ENCODE results near the gene PELI1. TPM values are rescaled to one million over a fixed set of nuclear protein-coding genes. Genes with fewer than 3 reads are reported as not detected.
"Not testable (repeated sequence)": the region's sequence is repeated elsewhere in the genome, so short reads cannot be mapped to it uniquely, and the experiment has no call there.

Gene PELI1
- total and polyA plus RNA-seq, 4 experiments from 2014 or later: 11.3 to 40.5 (median 26.1) TPM

DNA sequence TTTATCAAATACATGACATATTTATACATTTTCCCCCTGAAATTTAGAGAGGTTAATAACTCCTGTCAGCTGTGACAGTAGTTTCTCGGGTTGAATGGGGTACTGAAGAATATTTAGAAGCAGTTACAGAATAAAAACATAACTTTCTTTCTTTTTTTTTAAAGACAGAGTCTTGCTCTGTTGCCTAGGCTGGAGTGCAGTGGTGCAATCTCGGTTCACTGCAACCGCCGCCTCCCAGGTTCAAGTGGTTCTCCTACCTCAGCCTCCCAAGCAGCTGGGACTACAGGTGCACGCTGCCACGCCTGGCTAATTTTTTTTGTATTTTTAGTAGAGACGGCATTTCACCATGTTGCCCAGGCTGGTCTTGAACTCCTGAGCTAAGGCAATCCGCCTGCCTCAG, 43.6 kb downstream of the PELI1 start:
- CTCF ChIA-PET (ENCODE audit: partially characterized antibody): interaction anchor here (1.2 kb wide), 1 partner anchor 22 kb away, joined by 3 read pairs; no protein-coding TSS in a partner anchor
- Histone ChIP-seq H3K4me1 (ENCODE audit: insufficient read depth, low read length) (peaks cover 44% of the 10 kb centered on the region), H3K36me3 (ENCODE audit: insufficient read depth, low read length) (peaks cover 28% of the 10 kb centered on the region)
- H3K27ac ChIP-seq (ENCODE audit: low read depth, low read length); H3K27me3 ChIP-seq (ENCODE audit: insufficient read depth, low read length); H3K9me3 ChIP-seq (ENCODE audit: control insufficient read depth in 1 of 2, low read length in 2 of 2); POLR2A ChIA-PET (ENCODE audit: partially characterized antibody); DNase-seq; H3K27me3 Mint-ChIP-seq; H3K4me3 ChIP-seq (ENCODE audit: low read length in 2 of 2); H3K9me3 Mint-ChIP-seq: not testable (repeated sequence)
- intact Hi-C loops (cut with micrococcal nuclease): loop anchor here (2.0 kb wide), 1 partner anchor 42 kb away; no protein-coding TSS in a partner anchor
- H3K4me1 Mint-ChIP-seq: peaks cover 18 to 46% (median 27%) of the 10 kb centered on the region in 4 donors
- peak overlapping the region in 2 of 8 donors; percentile 41 to 45 for H3K4me3 Mint-ChIP-seq
- H3K27ac Mint-ChIP-seq: peak overlapping the region in 3 of 7 donors; percentile 24 to 58 (median 32)
- H3K36me3 Mint-ChIP-seq: peaks cover 29 to 61% of the 10 kb centered on the region in 2 donors

DNA sequence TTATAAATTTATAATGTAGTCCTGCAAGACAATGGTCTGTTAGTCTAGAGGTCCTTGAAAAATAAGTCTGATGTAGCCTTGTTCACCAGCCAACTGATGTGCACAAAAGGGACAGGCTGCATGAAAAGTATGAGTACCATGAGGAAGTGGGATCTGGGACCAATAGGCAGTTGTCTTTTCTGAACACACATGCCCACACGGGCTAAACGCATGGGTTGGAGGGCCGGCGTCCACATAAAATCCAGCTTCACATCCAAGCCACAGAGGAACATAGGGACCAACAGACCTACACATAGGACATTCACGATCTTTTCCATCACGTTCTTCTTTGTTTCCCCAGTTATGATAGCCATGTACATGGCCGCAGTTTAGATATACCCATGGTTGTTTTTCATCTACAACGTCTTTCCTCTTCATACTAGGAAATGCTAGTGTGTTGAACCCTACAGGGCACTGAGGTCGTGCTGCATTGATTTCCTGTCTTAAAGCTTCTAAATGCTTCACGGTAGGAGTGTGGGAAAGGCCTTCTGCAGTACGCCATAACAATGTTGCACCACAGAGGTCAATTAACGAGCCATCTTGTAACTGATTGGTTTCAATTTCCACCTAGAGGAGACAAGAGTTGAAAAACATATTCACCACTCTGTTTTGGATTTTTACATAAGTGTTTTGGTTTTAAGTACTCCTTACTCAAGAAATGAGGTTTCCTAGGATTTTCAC, 49.4 kb downstream of the PELI1 start:
- Histone ChIP-seq H3K4me1 (ENCODE audit: insufficient read depth, low read length) (no peaks in the 10 kb centered on the region), H3K9me3 (ENCODE audit: control insufficient read depth in 1 of 2, low read length in 2 of 2) (no peaks in the 10 kb centered on the region), H3K36me3 (ENCODE audit: insufficient read depth, low read length) (peaks cover 28% of the 10 kb centered on the region), H3K27ac (ENCODE audit: low read depth, low read length) (no peak overlapping the region), H3K27me3 (ENCODE audit: insufficient read depth, low read length) (no peaks in the 10 kb centered on the region), H3K4me3 (ENCODE audit: low read length in 2 of 2) (no peak overlapping the region)
- no peak overlapping the region for H3K27ac Mint-ChIP-seq
- POLR2A ChIA-PET (ENCODE audit: partially characterized antibody): interaction anchor here (0.6 kb wide), 1 partner anchor 49 kb away, joined by 3 read pairs; no protein-coding TSS in a partner anchor
- no peak overlapping the region for H3K4me3 Mint-ChIP-seq
- CTCF ChIA-PET (ENCODE audit: partially characterized antibody): no interaction called here
- intact Hi-C loops (cut with micrococcal nuclease): no loop called here
- H3K27me3 Mint-ChIP-seq: no peaks in the 10 kb centered on the region
- DNase-seq: no peak
- H3K36me3 Mint-ChIP-seq: peaks cover 64 to 68% of the 10 kb centered on the region in 2 donors
- H3K4me1 Mint-ChIP-seq: peaks cover 2 to 7% (median 3%) of the 10 kb centered on the region in 4 donors
- H3K9me3 Mint-ChIP-seq: peaks cover 0 to 5% (median 1%) of the 10 kb centered on the region in 8 donors

DNA sequence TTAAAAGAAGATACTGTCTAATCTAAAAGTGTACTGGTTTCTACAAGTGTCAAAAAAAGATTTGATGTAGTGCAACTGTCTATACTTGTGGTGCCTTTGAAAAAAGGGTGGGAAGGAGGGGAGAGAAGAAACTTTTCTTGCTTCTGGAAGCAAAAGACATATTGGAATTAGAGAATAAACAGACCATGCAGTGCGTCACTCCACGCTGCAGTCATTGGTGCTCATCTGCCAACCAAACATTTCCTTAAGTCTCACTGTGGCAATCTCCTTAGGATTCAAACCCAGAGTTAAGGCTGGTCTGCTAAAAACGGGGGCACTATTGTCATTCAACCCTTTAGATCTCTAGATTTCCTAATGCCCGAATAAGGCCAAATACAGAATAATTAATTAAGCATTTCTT, 50.9 kb downstream of the PELI1 start:
- CTCF ChIA-PET (ENCODE audit: partially characterized antibody): no interaction called here

DNA sequence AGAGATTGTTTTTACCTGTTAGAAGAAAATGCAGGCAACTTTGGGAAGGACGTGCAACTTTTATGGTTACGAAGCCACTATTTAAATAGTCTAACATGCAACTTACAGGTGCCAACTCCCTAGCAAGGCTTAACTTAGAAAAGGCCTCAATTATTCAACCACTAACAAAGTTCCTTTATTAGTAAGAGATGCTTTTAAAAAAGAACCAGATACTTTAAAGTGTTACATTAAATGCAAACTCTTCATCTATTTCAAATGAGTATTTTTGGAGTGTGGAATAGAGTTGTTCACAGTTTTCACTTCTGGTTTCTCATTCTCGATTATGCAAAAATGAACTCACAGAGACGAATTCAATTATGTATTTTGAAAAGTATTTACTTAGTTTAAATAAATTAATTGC, 51.7 kb downstream of the PELI1 start:
- Mint-ChIP-seq H3K36me3 (peaks cover 51 to 56% of the 10 kb centered on the region in 2 donors), H3K4me3 (no peak overlapping the region), H3K27ac (peak overlapping the region in 1 of 7 donors; percentile 19), H3K27me3 (no peaks in the 10 kb centered on the region), H3K4me1 (peaks cover 0 to 5% (median 1%) of the 10 kb centered on the region in 4 donors), H3K9me3 (peaks cover 0 to 6% (median 1%) of the 10 kb centered on the region in 8 donors)
- no peak overlapping the region for H3K27ac ChIP-seq (ENCODE audit: low read depth, low read length)
- H3K36me3 ChIP-seq (ENCODE audit: insufficient read depth, low read length): peaks cover 22% of the 10 kb centered on the region
- ChIA-PET POLR2A (ENCODE audit: partially characterized antibody) (no interaction called here), CTCF (ENCODE audit: partially characterized antibody) (no interaction called here)
- H3K27me3 ChIP-seq (ENCODE audit: insufficient read depth, low read length): no peaks in the 10 kb centered on the region
- no peaks in the 10 kb centered on the region for H3K4me1 ChIP-seq (ENCODE audit: insufficient read depth, low read length)
- H3K9me3 ChIP-seq (ENCODE audit: control insufficient read depth in 1 of 2, low read length in 2 of 2): no peaks in the 10 kb centered on the region
- DNase-seq: no peak
- H3K4me3 ChIP-seq (ENCODE audit: low read length in 2 of 2): no peak overlapping the region
- intact Hi-C loops (cut with micrococcal nuclease): no loop called here

More for the DNA sequence above, 50.9 kb downstream of the PELI1 start:
- Mint-ChIP-seq H3K27ac (no peak overlapping the region), H3K4me1 (peaks cover 0 to 5% (median 2%) of the 10 kb centered on the region in 4 donors), H3K36me3 (peaks cover 58 to 59% of the 10 kb centered on the region in 2 donors), H3K9me3 (peaks cover 0 to 5% (median 1%) of the 10 kb centered on the region in 8 donors), H3K27me3 (no peaks in the 10 kb centered on the region), H3K4me3 (no peak overlapping the region)
- H3K27me3 ChIP-seq (ENCODE audit: insufficient read depth, low read length): no peaks in the 10 kb centered on the region
- H3K27ac ChIP-seq (ENCODE audit: low read depth, low read length): no peak overlapping the region
- H3K36me3 ChIP-seq (ENCODE audit: insufficient read depth, low read length): peaks cover 22% of the 10 kb centered on the region
- H3K4me1 ChIP-seq (ENCODE audit: insufficient read depth, low read length): no peaks in the 10 kb centered on the region
- intact Hi-C loops (cut with micrococcal nuclease): no loop called here
- POLR2A ChIA-PET (ENCODE audit: partially characterized antibody): no interaction called here
- no peak for DNase-seq
- H3K4me3 ChIP-seq (ENCODE audit: low read length in 2 of 2): no peak overlapping the region
- no peaks in the 10 kb centered on the region for H3K9me3 ChIP-seq (ENCODE audit: control insufficient read depth in 1 of 2, low read length in 2 of 2)

DNA sequence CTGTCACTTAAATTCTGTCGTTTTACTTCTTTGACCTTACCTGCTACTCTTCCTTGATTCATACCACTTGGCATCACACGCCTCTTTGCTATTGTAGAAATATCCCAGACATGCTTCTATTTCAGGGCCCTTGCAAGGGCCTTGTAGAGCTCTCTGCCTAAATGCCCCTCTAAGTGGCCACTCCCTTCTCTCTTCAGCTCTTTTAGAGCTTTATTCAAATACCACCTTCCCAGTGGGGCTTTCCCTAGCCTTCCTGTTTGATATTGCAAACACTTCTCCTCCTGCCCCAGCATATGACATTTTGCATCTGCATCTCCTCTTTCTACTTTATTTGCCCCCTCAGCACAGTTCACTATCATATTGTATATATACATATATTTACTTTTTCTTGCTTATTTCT, 54.0 kb downstream of the PELI1 start:
- Mint-ChIP-seq H3K27ac (peak overlapping the region in 2 of 7 donors; percentile 20 to 79), H3K9me3 (peaks cover 0 to 6% (median 0%) of the 10 kb centered on the region in 8 donors), H3K36me3 (peaks cover 34 to 37% of the 10 kb centered on the region in 2 donors), H3K4me3 (no peak overlapping the region), H3K4me1 (peaks cover 0 to 5% (median 1%) of the 10 kb centered on the region in 4 donors), H3K27me3 (no peaks in the 10 kb centered on the region)
- ChIA-PET CTCF (ENCODE audit: partially characterized antibody) (no interaction called here), POLR2A (ENCODE audit: partially characterized antibody) (no interaction called here)
- Histone ChIP-seq H3K4me3 (ENCODE audit: low read length in 2 of 2) (no peak overlapping the region), H3K4me1 (ENCODE audit: insufficient read depth, low read length) (no peaks in the 10 kb centered on the region), H3K36me3 (ENCODE audit: insufficient read depth, low read length) (peaks cover 8% of the 10 kb centered on the region), H3K9me3 (ENCODE audit: control insufficient read depth in 1 of 2, low read length in 2 of 2) (no peaks in the 10 kb centered on the region), H3K27me3 (ENCODE audit: insufficient read depth, low read length) (no peaks in the 10 kb centered on the region), H3K27ac (ENCODE audit: low read depth, low read length) (no peak overlapping the region)
- DNase-seq: no peak
- intact Hi-C loops (cut with micrococcal nuclease): no loop called here

DNA sequence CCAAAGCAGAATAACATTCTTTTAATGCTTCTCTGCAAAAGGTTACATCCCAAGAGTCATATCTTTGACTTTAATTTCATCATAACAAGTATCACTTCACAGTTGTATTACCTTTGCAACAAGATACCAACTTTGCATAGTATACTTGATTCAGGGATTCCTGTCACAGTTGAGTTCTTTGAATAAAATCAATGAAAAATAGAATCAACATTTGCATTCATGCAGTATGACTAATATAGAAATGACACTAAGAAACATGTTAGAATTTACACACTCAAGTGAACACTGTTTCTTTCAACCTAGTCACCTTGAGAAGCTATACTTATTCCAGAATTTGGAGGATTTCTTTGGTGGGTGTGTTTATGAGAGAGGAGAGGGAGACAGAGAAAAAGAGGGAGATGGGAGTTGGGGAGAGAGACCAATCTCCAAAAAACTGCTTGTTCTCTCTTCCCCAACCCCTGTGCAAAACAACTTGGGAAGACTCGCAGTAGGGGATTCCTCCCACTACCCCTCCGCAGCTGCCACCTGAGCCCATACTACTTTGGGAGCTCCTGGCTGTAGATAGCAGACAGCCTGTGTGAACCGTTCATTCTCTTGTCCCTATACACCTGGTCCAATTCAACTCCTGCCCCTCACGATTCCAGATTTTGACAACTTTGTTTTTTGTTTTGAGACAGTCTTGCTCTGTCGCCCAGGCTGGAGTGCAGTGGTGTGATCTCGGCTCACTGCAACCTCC, 57.7 kb downstream of the PELI1 start:
- intact Hi-C loops (cut with micrococcal nuclease): no loop called here
- DNase-seq: no peak
- no peaks in the 10 kb centered on the region for H3K36me3 ChIP-seq (ENCODE audit: insufficient read depth, low read length)
- Mint-ChIP-seq H3K27ac (peak overlapping the region in 2 of 7 donors; percentile 2 to 6), H3K9me3 (peaks cover 0 to 6% (median 0%) of the 10 kb centered on the region in 8 donors), H3K4me1 (peaks cover 0 to 2% (median 0%) of the 10 kb centered on the region in 4 donors), H3K4me3 (no peak overlapping the region), H3K36me3 (peaks cover 11% of the 10 kb centered on the region in 2 donors), H3K27me3 (peaks cover 0 to 2% of the 10 kb centered on the region in 2 donors)
- H3K9me3 ChIP-seq (ENCODE audit: control insufficient read depth in 1 of 2, low read length in 2 of 2): no peaks in the 10 kb centered on the region
- no peak overlapping the region for H3K4me3 ChIP-seq (ENCODE audit: low read length in 2 of 2)
- ChIA-PET CTCF (ENCODE audit: partially characterized antibody) (interaction anchor here (2.0 kb wide), 1 partner anchor 242 kb away, joined by 7 read pairs; no protein-coding TSS in a partner anchor), POLR2A (ENCODE audit: partially characterized antibody) (no interaction called here)
- H3K27ac ChIP-seq (ENCODE audit: low read depth, low read length): no peak overlapping the region
- H3K4me1 ChIP-seq (ENCODE audit: insufficient read depth, low read length): no peaks in the 10 kb centered on the region
- no peaks in the 10 kb centered on the region for H3K27me3 ChIP-seq (ENCODE audit: insufficient read depth, low read length)

DNA sequence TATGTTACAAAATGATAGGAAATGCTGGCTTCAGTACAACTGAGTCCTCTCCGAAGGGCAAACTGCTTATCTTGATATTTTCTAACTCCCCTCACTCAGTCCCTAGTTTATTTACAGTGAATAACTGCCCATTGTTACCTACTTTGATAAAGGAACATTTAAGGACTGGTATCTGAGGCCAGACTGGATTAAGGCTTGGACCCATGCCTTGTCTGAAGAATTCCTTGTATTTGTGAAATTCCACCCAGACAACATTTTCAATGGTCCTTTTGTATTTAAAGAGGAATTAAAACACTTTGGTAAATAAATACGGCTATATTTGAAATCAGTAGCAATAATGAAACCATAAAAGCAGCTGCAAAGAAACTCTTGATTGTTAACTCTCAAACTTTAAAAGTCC, 58.3 kb downstream of the PELI1 start:
- intact Hi-C loops (cut with micrococcal nuclease): no loop called here
- Histone ChIP-seq H3K36me3 (ENCODE audit: insufficient read depth, low read length) (no peaks in the 10 kb centered on the region), H3K27ac (ENCODE audit: low read depth, low read length) (no peak overlapping the region), H3K4me3 (ENCODE audit: low read length in 2 of 2) (no peak overlapping the region), H3K27me3 (ENCODE audit: insufficient read depth, low read length) (no peaks in the 10 kb centered on the region), H3K9me3 (ENCODE audit: control insufficient read depth in 1 of 2, low read length in 2 of 2) (no peaks in the 10 kb centered on the region), H3K4me1 (ENCODE audit: insufficient read depth, low read length) (no peaks in the 10 kb centered on the region)
- Mint-ChIP-seq H3K27me3 (peaks cover 0 to 2% of the 10 kb centered on the region in 2 donors), H3K9me3 (peaks cover 0 to 6% (median 0%) of the 10 kb centered on the region in 8 donors), H3K4me1 (peaks cover 0 to 2% (median 0%) of the 10 kb centered on the region in 4 donors), H3K36me3 (peaks cover 5% of the 10 kb centered on the region in 2 donors), H3K27ac (no peak overlapping the region), H3K4me3 (no peak overlapping the region)
- no peak for DNase-seq
- CTCF ChIA-PET (ENCODE audit: partially characterized antibody): interaction anchor here (2.0 kb wide), 1 partner anchor 242 kb away, joined by 7 read pairs; no protein-coding TSS in a partner anchor
- POLR2A ChIA-PET (ENCODE audit: partially characterized antibody): interaction anchor here (0.9 to 1.0 kb wide), 2 partner anchors 26 to 58 kb away, joined by 3 read pairs; partner anchors contain the start of gene PELI1
